Neural progenitor cell (in vitro differentiated cells): ENCODE results near the gene ARHGAP15. TPM values are rescaled to one million over a fixed set of nuclear protein-coding genes. Genes with fewer than 3 reads are reported as not detected.
A peak's percentile ranks its signal among the peaks of the same experiment; 100 is the strongest.

ENCODE experiments used
- DNase-seq: peaks from one replicate; pipeline ENCODE4 v3.0.0-alpha.2; 2016; ENCODE audit warnings: low spot score
- H2AFZ ChIP-seq: fragments of 200-600 bp; sonication (generic); replicated peaks from 2 replicates; pipeline ENCODE4 v1.6.1; 2016; ENCODE audit warnings: antibody characterized with exemption
- H3F3A ChIP-seq: fragments of 200-600 bp; sonication (generic); 2 replicates; pipeline ENCODE4 v1.6.1; 2016; ENCODE audit warnings: antibody characterized with exemption, low read depth
- H3K27ac ChIP-seq: fragments of 200-600 bp; sonication (generic); 2 replicates; pipeline ENCODE4 v1.5.1; 2016; ENCODE audit warnings: mild to moderate bottlenecking
- H3K27me3 ChIP-seq: fragments of 200-600 bp; sonication (generic); 2 replicates; pipeline ENCODE4 v1.6.1; 2016; ENCODE audit warnings: mild to moderate bottlenecking, moderate library complexity
- H3K36me3 ChIP-seq: fragments of 200-600 bp; sonication (generic); 2 replicates; pipeline ENCODE4 v1.5.1; 2016
- H3K4me1 ChIP-seq: fragments of 200-600 bp; sonication (generic); 2 replicates; pipeline ENCODE4 v1.6.1; 2016; ENCODE audit warnings: mixed run types
- H3K4me2 ChIP-seq: fragments of 200-600 bp; sonication (generic); 2 replicates; pipeline ENCODE4 v1.6.1; 2016
- H3K4me3 ChIP-seq: fragments of 200-600 bp; sonication (generic); 2 replicates; pipeline ENCODE4 v1.5.1; 2016
- H3K79me2 ChIP-seq: fragments of 200-600 bp; sonication (generic); 2 replicates; pipeline ENCODE4 v1.6.1; 2016; ENCODE audit warnings: low read depth
- H3K9ac ChIP-seq: fragments of 200-600 bp; sonication (generic); 2 replicates; pipeline ENCODE4 v1.6.1; 2016
- H3K9me3 ChIP-seq: fragments of 200-600 bp; sonication (generic); 2 replicates; pipeline ENCODE4 v1.5.1; 2016; ENCODE audit warnings: low read depth
- H4K20me1 ChIP-seq: fragments of 200-600 bp; sonication (generic); 2 replicates; pipeline ENCODE4 v1.6.1; 2016; ENCODE audit warnings: low read depth
- H3K27ac Mint-ChIP-seq: 3 replicates; pipeline ENCODE4 v1.8.0; 2021; ENCODE audit warnings: mixed read lengths
- H3K27me3 Mint-ChIP-seq: 2 replicates; pipeline ENCODE4 v1.8.0; 2022; ENCODE audit warnings: low read depth, mild to moderate bottlenecking, inconsistent platforms, moderate library complexity, mixed read lengths; ENCODE audit not compliant: insufficient read depth
- H3K36me3 Mint-ChIP-seq: 3 replicates; pipeline ENCODE4 v1.8.0; 2021; ENCODE audit warnings: mixed read lengths
- H3K4me1 Mint-ChIP-seq: 3 replicates; pipeline ENCODE4 v1.8.0; 2021; ENCODE audit warnings: mixed read lengths
- H3K4me3 Mint-ChIP-seq: 3 replicates; pipeline ENCODE4 v1.8.0; 2021; ENCODE audit warnings: mild to moderate bottlenecking, moderate library complexity, mixed read lengths
- H3K9me3 Mint-ChIP-seq: 3 replicates; pipeline ENCODE4 v1.8.0; 2020; ENCODE audit warnings: mixed read lengths
- CTCF ChIP-seq: fragments of 200-600 bp; sonication (generic); IDR thresholded peaks from 2 replicates; pipeline ENCODE4 v1.5.1; 2017; ENCODE audit warnings: antibody characterized with exemption, mild to moderate bottlenecking
- EZH2 ChIP-seq: fragments of 200-600 bp; sonication (generic); IDR thresholded peaks from 2 replicates; pipeline ENCODE4 v1.6.1; 2017; ENCODE audit warnings: antibody characterized with exemption, mild to moderate bottlenecking, moderate library complexity
- EZH2phosphoT487 ChIP-seq: fragments of 200-600 bp; sonication (generic); IDR thresholded peaks from 2 replicates; pipeline ENCODE4 v1.6.1; 2017; ENCODE audit warnings: antibody characterized with exemption
- total RNA-seq: library from RNA; depleted of rRNA; stranded (reverse); fragments of >200 nt; gene quantifications from 2 replicates; pipeline ENCODE4 v1.2.3, GENCODE V29; 2015; ENCODE audit warnings: low replicate concordance

The ARHGAP15 gene
- total RNA-seq, 1 donor from 2014 or later = 5.9 TPM

DNA sequence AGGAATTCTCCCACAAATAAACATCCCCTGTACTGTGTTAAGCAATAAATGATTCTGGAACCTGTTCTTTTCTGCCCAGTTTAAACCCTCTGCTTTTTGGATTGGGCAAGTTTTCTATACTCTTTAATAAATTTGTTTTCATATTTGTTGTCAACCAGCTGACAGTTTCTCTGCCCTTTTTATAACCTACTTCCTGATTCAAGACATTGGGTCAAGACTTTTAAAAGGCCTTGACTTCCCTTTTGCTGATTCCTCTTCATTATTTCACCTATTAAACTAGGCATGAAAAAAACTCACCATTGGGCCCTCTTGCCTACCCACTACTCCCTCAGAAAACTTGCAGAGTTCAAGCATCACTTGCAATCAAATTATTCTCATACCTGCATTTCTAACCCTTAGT lies 459.5 kb downstream of the ARHGAP15 start:
- no peak overlapping the region for H3K4me2 ChIP-seq
- no peak for DNase-seq
- H3K27ac ChIP-seq = no peak overlapping the region
- no peak overlapping the region for H3K4me3 ChIP-seq
- no peak overlapping the region for H3K27ac Mint-ChIP-seq
- H3K27me3 ChIP-seq = no peaks in the 10 kb centered on the region
- H3F3A ChIP-seq = no peaks in the 10 kb centered on the region
- H4K20me1 ChIP-seq = no peaks in the 10 kb centered on the region
- peaks cover 8% of the 10 kb centered on the region for H3K4me1 ChIP-seq
- no peaks in the 10 kb centered on the region for H3K36me3 ChIP-seq
- H3K27me3 Mint-ChIP-seq = no peaks in the 10 kb centered on the region
- H3K9me3 ChIP-seq = no peaks in the 10 kb centered on the region
- no peak overlapping the region for H3K9ac ChIP-seq
- H3K79me2 ChIP-seq = no peaks in the 10 kb centered on the region
- H3K4me3 Mint-ChIP-seq = no peak overlapping the region
- no peaks in the 10 kb centered on the region for H3K9me3 Mint-ChIP-seq
- no peak overlapping the region for H2AFZ ChIP-seq
- H3K36me3 Mint-ChIP-seq = no peaks in the 10 kb centered on the region
- TF ChIP-seq EZH2phosphoT487 (no peak), EZH2 (no peak), CTCF (no peak)
- no peaks in the 10 kb centered on the region for H3K4me1 Mint-ChIP-seq

- no peaks in the 10 kb centered on the region for H3K27me3 ChIP-seq
- no peaks in the 10 kb centered on the region for H3K9me3 Mint-ChIP-seq
- no peak overlapping the region for H3K4me3 ChIP-seq
- no peak for DNase-seq
- H4K20me1 ChIP-seq = no peaks in the 10 kb centered on the region
- no peak overlapping the region for H3K4me2 ChIP-seq
- no peaks in the 10 kb centered on the region for H3F3A ChIP-seq
- H3K27me3 Mint-ChIP-seq = no peaks in the 10 kb centered on the region
- H3K27ac ChIP-seq = no peak overlapping the region
- H3K36me3 ChIP-seq = no peaks in the 10 kb centered on the region
- no peak overlapping the region for H3K4me3 Mint-ChIP-seq
- H3K9ac ChIP-seq = no peak overlapping the region
- no peak overlapping the region for H3K27ac Mint-ChIP-seq
- H3K79me2 ChIP-seq = no peaks in the 10 kb centered on the region
- H3K36me3 Mint-ChIP-seq = no peaks in the 10 kb centered on the region
- TF ChIP-seq CTCF (no peak), EZH2phosphoT487 (no peak), EZH2 (no peak)
- H2AFZ ChIP-seq = peak overlapping the region; percentile 15
- H3K9me3 ChIP-seq = no peaks in the 10 kb centered on the region
- peaks cover 18% of the 10 kb centered on the region for H3K4me1 ChIP-seq
- no peaks in the 10 kb centered on the region for H3K4me1 Mint-ChIP-seq
These were observed 464.9 kb downstream of the ARHGAP15 start for GRCh38 chr2:143594161-143594560.

DNA sequence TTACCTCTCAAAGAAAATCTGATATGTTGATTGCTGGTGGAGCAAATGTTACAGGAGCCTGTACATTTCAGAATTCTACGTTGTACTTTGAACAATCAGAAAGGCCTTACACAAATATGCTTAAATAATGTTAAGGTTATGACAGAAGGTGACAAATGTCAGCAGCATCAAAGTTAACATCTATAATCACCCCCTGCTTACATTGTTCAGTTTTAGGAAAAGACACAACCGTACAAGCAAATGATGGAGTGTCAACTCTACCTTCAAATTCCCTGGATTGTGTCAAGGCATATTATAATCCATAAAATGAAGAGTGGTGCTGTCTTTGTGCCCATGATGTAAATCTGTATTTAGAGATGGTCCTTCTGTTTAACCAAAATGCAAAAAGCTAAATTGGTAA lies 465.5 kb downstream of the ARHGAP15 start:
- DNase-seq = no peak
- no peak overlapping the region for H3K27ac ChIP-seq
- Mint-ChIP-seq H3K4me3 (no peak overlapping the region), H3K9me3 (no peaks in the 10 kb centered on the region), H3K27ac (no peak overlapping the region), H3K36me3 (no peaks in the 10 kb centered on the region), H3K27me3 (no peaks in the 10 kb centered on the region), H3K4me1 (no peaks in the 10 kb centered on the region)
- no peaks in the 10 kb centered on the region for H3K79me2 ChIP-seq
- no peaks in the 10 kb centered on the region for H3F3A ChIP-seq
- H3K4me2 ChIP-seq = no peak overlapping the region
- H3K9ac ChIP-seq = no peak overlapping the region
- H2AFZ ChIP-seq = no peak overlapping the region
- TF ChIP-seq EZH2 (no peak), CTCF (no peak), EZH2phosphoT487 (no peak)
- no peak overlapping the region for H3K4me3 ChIP-seq
- no peaks in the 10 kb centered on the region for H3K36me3 ChIP-seq
- H3K9me3 ChIP-seq = no peaks in the 10 kb centered on the region
- no peaks in the 10 kb centered on the region for H3K27me3 ChIP-seq
- H4K20me1 ChIP-seq = no peaks in the 10 kb centered on the region
- peaks cover 18% of the 10 kb centered on the region for H3K4me1 ChIP-seq

DNA sequence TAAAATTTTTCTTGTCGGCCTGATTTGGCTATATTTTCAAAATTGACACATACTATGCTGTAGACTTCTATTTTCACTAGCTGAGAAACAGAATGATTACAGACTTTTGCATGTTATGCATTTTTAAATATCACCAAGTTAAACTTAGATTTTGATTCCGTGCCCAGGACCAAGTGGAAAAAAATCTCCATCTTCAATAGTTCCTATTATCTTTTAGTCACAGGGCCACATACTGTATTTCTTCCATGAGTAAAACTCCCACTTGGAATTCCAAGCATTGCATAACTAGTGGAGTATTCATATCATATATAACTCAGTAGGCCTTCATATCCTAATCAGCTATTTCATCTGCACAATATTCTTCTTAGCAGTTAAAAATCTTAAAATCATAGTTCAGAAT lies 470.9 kb downstream of the ARHGAP15 start:
- H3F3A ChIP-seq = peaks cover 40% of the 10 kb centered on the region
- H3K27me3 ChIP-seq = no peaks in the 10 kb centered on the region
- H3K4me2 ChIP-seq = no peak overlapping the region
- no peaks in the 10 kb centered on the region for H3K36me3 Mint-ChIP-seq
- TF ChIP-seq EZH2phosphoT487 (no peak), CTCF (no peak), EZH2 (no peak)
- H4K20me1 ChIP-seq = no peaks in the 10 kb centered on the region
- H3K27me3 Mint-ChIP-seq = peaks cover 3% of the 10 kb centered on the region
- H3K27ac Mint-ChIP-seq = no peak overlapping the region
- no peaks in the 10 kb centered on the region for H3K36me3 ChIP-seq
- no peaks in the 10 kb centered on the region for H3K9me3 ChIP-seq
- H3K9me3 Mint-ChIP-seq = no peaks in the 10 kb centered on the region
- no peak overlapping the region for H3K9ac ChIP-seq
- H3K4me3 Mint-ChIP-seq = no peak overlapping the region
- H3K4me1 ChIP-seq = peaks cover 58% of the 10 kb centered on the region
- H3K79me2 ChIP-seq = no peaks in the 10 kb centered on the region
- H3K4me1 Mint-ChIP-seq = peaks cover 26% of the 10 kb centered on the region
- H3K27ac ChIP-seq = no peak overlapping the region
- no peak overlapping the region for H3K4me3 ChIP-seq
- no peak for DNase-seq
- H2AFZ ChIP-seq = no peak overlapping the region
